ENCODE measurements around the gene HOXB5.

DNA sequence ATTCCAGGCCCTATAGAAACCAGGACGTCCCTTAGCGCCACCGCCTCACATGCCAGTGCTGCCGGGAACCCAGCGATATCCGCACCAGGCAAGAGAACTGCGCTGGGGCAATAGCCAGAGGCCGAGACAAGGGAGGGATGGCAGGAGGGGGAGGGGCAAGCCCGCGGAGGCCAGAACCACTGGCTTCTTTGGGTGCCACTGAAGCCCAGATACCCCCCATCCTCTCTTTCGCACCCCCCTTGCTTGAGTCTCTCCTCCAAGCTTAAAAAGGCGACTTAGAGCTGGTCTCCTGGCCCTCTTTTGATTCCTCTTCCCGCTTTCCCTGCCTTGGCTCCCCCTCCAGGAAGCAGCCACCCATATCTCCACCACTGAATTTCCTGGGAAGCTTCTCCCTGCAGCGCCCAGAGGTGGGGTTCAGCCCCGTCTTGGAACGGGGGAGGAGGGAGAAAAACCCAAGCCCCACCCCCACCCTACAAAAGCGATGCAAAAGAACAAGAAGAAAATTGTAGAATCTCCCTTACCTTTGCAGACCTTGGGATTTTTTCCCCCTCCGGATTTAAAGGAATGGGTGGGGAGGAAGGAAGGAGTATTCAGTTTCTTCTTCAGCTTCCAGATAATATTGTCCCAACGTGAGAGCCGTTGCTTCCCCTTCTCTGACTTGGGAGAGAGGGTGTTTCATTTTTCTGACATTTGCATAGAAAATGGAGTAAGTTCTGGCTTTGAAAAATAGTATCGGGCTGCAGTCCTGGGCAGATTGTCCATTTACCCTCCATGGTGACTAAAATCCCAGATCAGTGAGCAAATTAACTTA, 10.6 kb upstream of the HOXB5 start:
- TF ChIP-seq EZH2phosphoT487 (IDR thresholded peaks at IDR 0.05; ENCODE audit: borderline replicate concordance) (no peak), CTCF (conservative IDR thresholded peaks at IDR 0.05; ENCODE audit: low read length) (no peak)

All from Loucy (cell line).